WERI-Rb-1 (cell line): ENCODE measurements around the gene BMP10.
A peak's percentile ranks its signal among the peaks of the same experiment; 100 is the strongest.

Experiments
- DNase-seq: peaks from one replicate; pipeline ENCODE4 v3.0.0-alpha.2; 2020
- H3K27ac ChIP-seq: fragments of 250-450 bp; sonication (Bioruptor Pico); 2 replicates; pipeline ENCODE4 v1.5.1; 2020; ENCODE audit warnings: mild to moderate bottlenecking, moderate library complexity
- H3K27me3 ChIP-seq: fragments of 250-450 bp; sonication (Bioruptor Pico); 2 replicates; pipeline ENCODE4 v1.5.1; 2021; ENCODE audit warnings: mild to moderate bottlenecking, low read depth, moderate library complexity; ENCODE audit not compliant: insufficient read depth, severe bottlenecking
- H3K36me3 ChIP-seq: fragments of 250-450 bp; sonication (Bioruptor Pico); 2 replicates; pipeline ENCODE4 v1.5.1; 2020; ENCODE audit warnings: mild to moderate bottlenecking, moderate library complexity
- H3K4me3 ChIP-seq: 2 replicates; pipeline ENCODE4 v1.5.1; 2011; ENCODE audit warnings: low read depth, mild to moderate bottlenecking, control low read depth, low read length
- H3K9me3 ChIP-seq: fragments of 250-450 bp; sonication (Bioruptor Pico); 2 replicates; pipeline ENCODE4 v1.5.1; 2021; ENCODE audit warnings: mild to moderate bottlenecking, moderate library complexity; ENCODE audit not compliant: severe bottlenecking
- CTCF ChIP-seq: IDR thresholded peaks from 2 replicates; pipeline ENCODE4 v1.5.1; 2011; ENCODE audit warnings: low read depth, mild to moderate bottlenecking, control low read depth, inconsistent platforms, low read length

Gene BMP10

GRCh38 chr2:68915393-68915792 is 44.2 kb upstream of the BMP10 start:
- Histone ChIP-seq H3K36me3 (no peaks in the 10 kb centered on the region), H3K9me3 (no peaks in the 10 kb centered on the region), H3K27me3 (peaks cover 7% of the 10 kb centered on the region), H3K27ac (no peak overlapping the region), H3K4me3 (no peak overlapping the region)
- TF ChIP-seq CTCF = no peak
- DNase-seq = no peak

- DNase-seq = no peak
- no peaks in the 10 kb centered on the region for H3K36me3 ChIP-seq
- peaks cover 10% of the 10 kb centered on the region for H3K27me3 ChIP-seq
- H3K9me3 ChIP-seq = no peaks in the 10 kb centered on the region
- TF ChIP-seq CTCF = no peak
- no peak overlapping the region for H3K4me3 ChIP-seq
- H3K27ac ChIP-seq = no peak overlapping the region
Measured at GRCh38 chr2:68913359-68913758, 42.2 kb upstream of the BMP10 start.

GRCh38 chr2:68912732-68913131 is 41.5 kb upstream of the BMP10 start:
- H3K9me3 ChIP-seq = no peaks in the 10 kb centered on the region
- H3K36me3 ChIP-seq = no peaks in the 10 kb centered on the region
- H3K4me3 ChIP-seq = no peak overlapping the region
- DNase-seq = no peak
- no peak overlapping the region for H3K27ac ChIP-seq
- peaks cover 10% of the 10 kb centered on the region for H3K27me3 ChIP-seq
- no peak for TF ChIP-seq CTCF

GRCh38 chr2:68912111-68912510 is 40.9 kb upstream of the BMP10 start:
- Histone ChIP-seq H3K27me3 (peaks cover 9% of the 10 kb centered on the region), H3K36me3 (no peaks in the 10 kb centered on the region), H3K4me3 (no peak overlapping the region), H3K9me3 (no peaks in the 10 kb centered on the region), H3K27ac (no peak overlapping the region)
- no peak for DNase-seq
- no peak for TF ChIP-seq CTCF

GRCh38 chr2:68911709-68912108 is 40.5 kb upstream of the BMP10 start:
- H3K4me3 ChIP-seq = no peak overlapping the region
- H3K9me3 ChIP-seq = no peaks in the 10 kb centered on the region
- H3K36me3 ChIP-seq = no peaks in the 10 kb centered on the region
- no peak for TF ChIP-seq CTCF
- no peak for DNase-seq
- H3K27me3 ChIP-seq = peaks cover 6% of the 10 kb centered on the region
- no peak overlapping the region for H3K27ac ChIP-seq

GRCh38 chr2:68911246-68911645 is 40.0 kb upstream of the BMP10 start:
- Histone ChIP-seq H3K27ac (no peak overlapping the region), H3K27me3 (peaks cover 2% of the 10 kb centered on the region), H3K9me3 (no peaks in the 10 kb centered on the region), H3K4me3 (no peak overlapping the region), H3K36me3 (no peaks in the 10 kb centered on the region)
- no peak for TF ChIP-seq CTCF
- peak; percentile 24 for DNase-seq
